HCEC 1CT (cell line): ENCODE results near the gene FBXO45.
"Not testable (repeated sequence)": the region's sequence is repeated elsewhere in the genome, so short reads cannot be mapped to it uniquely, and the experiment has no call there.

Experiments
- DNase-seq: peaks from one replicate; pipeline ENCODE4 v3.0.0-alpha.2; 2017

FBXO45 gene

GRCh38 chr3:196568246-196569002, at the start of gene FBXO45, which contains the start of gene WDR53:
FBXO45 (plus strand) TSS chr3:196568660; CDS start chr3:196568985, 325 bp downstream.
WDR53 (minus strand) TSS chr3:196568554; CDS start chr3:196561475, 7,079 bp downstream.
- peak; percentile 96 for DNase-seq

- peak; percentile 70 for DNase-seq
Measured at GRCh38 chr3:196518966-196519717, 49.3 kb upstream of the FBXO45 start.

- no peak for DNase-seq
Measured at GRCh38 chr3:196519718-196520082, 48.8 kb upstream of the FBXO45 start.

GRCh38 chr3:196521291-196521690, 47.2 kb upstream of the FBXO45 start:
- DNase-seq: not testable (repeated sequence)

GRCh38 chr3:196523841-196524240, 44.6 kb upstream of the FBXO45 start:
- no peak for DNase-seq

- no peak for DNase-seq
Measured at GRCh38 chr3:196524527-196524926, 43.9 kb upstream of the FBXO45 start.

- no peak for DNase-seq
Measured at GRCh38 chr3:196525141-196525540, 43.3 kb upstream of the FBXO45 start.

- DNase-seq: no peak
Measured at GRCh38 chr3:196528639-196529233, 39.7 kb upstream of the FBXO45 start.

- DNase-seq: no peak
Measured at GRCh38 chr3:196531418-196531817, 37.0 kb upstream of the FBXO45 start.

GRCh38 chr3:196533260-196533681, 35.2 kb upstream of the FBXO45 start:
- no peak for DNase-seq

- DNase-seq: no peak
Measured at GRCh38 chr3:196537319-196537984, 31.0 kb upstream of the FBXO45 start.

GRCh38 chr3:196541684-196542445, 26.6 kb upstream of the FBXO45 start:
- no peak for DNase-seq

- DNase-seq: no peak
Measured at GRCh38 chr3:196544491-196544992, 23.9 kb upstream of the FBXO45 start.

- no peak for DNase-seq
Measured at GRCh38 chr3:196546537-196546936, 21.9 kb upstream of the FBXO45 start.

GRCh38 chr3:196547067-196547466, 21.4 kb upstream of the FBXO45 start:
- DNase-seq: no peak

GRCh38 chr3:196549312-196549711, 19.1 kb upstream of the FBXO45 start:
- not testable (repeated sequence) for DNase-seq

GRCh38 chr3:196550172-196550571, 18.3 kb upstream of the FBXO45 start:
- DNase-seq: not testable (repeated sequence)

- no peak for DNase-seq
Measured at GRCh38 chr3:196552253-196552652, 16.2 kb upstream of the FBXO45 start.

GRCh38 chr3:196553551-196553950, 14.9 kb upstream of the FBXO45 start:
- DNase-seq: no peak

- DNase-seq: no peak
Measured at GRCh38 chr3:196554205-196554604, 14.3 kb upstream of the FBXO45 start.

GRCh38 chr3:196555295-196555694, 13.2 kb upstream of the FBXO45 start:
- no peak for DNase-seq

GRCh38 chr3:196557236-196557635, 11.2 kb upstream of the FBXO45 start:
- no peak for DNase-seq
